HG02981 (cell line): Measurements from ENCODE around the gene ARL10.

Source experiments
- ATAC-seq: cut with Tn5 transposase; IDR thresholded peaks from one replicate; pipeline ENCODE4 v1.9.1; 2021; ENCODE audit warnings: mild to moderate bottlenecking, moderate library complexity; ENCODE audit not compliant: unreplicated experiment

Gene ARL10

DNA sequence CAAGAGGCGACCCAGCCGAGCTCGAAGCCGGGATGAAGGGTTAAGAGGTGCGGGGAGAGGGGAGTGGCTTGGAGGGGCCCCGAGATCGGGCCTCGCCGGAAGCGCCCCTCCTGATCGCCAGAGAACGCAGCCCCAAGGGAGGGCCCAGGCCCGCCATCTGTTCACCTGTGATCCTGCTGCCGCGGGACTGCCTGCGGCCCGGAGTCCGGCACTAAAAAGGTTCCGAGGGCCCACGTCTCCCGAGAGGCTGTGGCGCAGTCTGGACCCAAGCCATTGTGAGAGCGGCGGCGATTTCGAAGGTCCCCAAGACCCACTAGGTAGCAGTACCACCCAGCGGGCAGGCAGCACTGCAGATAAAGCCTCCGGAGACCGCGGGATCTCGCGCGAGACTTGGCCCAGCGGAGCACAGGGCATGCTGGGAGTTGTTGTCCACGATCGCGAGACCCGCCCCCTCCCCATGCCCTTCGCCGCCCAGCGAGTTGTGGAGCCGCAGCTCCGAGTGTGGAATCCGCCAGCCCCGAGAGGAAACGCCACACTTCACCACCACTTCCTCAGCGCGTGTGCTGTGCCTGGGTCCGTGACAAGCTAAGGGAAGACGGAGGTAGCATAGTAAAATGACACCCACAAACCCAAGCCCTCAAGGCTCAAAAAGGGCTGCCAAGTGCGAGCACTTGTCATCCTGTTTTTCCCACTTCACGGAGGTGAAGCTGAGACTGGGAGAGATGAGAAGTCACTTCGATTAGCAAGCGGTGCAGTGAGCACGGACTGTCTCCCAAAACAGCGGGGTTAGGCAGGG is 3.7 kb upstream of the ARL10 start, which contains the start of gene KIAA1191:
TSS of gene KIAA1191 (minus strand) at position 328 of the 796 bp plus-strand sequence. CDS start 2,256 bp downstream, outside the sequence.
- peak; percentile 86 for ATAC-seq

DNA sequence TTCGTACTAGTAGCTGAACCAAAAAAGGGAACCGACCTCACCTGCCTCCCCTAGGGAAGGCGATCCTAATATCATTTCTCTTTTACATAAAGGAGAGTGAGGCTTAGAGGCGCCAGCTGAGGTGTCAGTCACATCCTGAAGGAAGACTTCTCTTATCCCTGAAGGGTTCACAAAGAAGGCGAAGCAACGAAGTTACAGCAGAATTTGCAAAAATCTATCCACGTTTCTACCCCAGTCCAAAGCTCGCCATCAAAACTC is 3.1 kb upstream of the ARL10 start:
- peak; percentile 1 for ATAC-seq

DNA sequence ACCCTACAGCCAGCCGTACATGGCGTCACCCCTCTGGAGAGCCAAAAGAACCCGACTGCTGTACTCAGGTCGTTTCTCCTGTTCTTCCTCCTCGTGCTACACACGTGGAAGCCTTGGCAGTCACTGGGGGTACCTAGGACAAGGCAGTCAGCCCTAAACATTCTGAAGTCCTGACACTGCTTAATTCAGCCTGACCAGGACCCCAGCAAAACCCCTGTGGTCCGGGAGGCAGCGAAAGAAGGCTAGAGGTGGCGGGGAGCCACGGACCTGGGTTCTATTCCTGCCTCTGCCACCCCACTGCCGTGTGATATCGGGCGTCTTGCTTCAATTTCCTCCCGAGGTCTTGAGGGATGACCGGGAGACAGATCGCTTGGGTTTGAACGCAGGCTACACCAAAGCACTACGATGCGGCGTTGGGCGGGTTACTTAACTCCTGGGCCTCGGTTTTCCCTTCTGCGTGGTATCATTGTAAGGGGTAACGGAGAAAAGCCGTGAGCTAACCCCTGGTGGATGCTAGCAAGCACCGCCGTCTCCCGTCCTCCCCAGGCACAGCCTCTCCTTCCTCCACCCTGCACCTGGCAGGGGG is 429 bp upstream of the ARL10 start:
- no peak for ATAC-seq

DNA sequence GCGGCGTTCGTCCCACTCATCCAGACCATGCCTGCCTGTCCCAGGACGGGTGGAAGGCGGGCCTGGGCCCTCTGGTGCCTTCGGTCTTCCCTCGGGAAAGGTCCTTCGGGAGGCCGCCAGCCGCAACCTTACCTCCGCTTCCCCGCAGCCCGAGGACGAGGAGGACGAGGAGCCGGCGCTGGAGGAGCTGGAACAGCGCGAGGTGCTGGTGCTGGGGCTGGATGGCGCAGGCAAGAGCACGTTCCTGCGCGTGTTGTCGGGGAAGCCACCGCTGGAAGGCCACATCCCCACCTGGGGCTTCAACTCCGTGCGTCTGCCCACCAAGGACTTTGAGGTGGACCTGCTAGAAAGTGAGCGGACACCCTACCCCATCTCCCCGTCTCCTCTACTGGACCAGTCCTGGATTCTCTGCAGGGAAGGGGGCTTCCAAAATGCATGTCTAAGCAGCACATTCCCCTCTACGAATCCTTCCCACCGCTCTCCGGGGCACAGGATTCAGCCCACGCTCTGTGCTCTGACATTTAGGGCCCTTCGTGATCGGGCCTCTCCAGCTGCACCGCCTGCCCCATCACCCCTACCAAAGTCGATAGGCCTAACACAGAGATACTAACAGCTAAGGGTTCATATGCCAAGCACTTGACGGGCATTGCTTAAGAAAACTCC is 1.1 kb downstream of the ARL10 start:
- no peak for ATAC-seq

DNA sequence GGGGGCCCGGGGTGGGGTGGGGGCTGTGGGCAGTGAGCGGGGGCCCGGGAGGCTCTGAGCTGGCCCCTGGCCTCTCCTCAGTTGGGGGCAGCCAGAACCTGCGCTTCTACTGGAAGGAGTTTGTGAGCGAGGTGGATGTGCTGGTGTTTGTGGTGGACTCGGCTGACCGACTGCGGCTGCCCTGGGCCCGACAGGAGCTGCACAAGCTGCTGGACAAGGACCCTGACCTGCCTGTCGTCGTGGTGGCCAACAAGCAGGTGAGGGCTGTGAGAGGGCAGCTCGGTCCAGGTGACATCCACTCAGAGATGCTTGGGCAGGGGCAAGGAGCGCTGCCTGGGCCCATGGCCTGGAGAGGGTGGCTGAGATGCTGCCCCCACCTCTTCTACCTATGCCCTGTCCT is 3.4 kb downstream of the ARL10 start:
- ATAC-seq: no peak

DNA sequence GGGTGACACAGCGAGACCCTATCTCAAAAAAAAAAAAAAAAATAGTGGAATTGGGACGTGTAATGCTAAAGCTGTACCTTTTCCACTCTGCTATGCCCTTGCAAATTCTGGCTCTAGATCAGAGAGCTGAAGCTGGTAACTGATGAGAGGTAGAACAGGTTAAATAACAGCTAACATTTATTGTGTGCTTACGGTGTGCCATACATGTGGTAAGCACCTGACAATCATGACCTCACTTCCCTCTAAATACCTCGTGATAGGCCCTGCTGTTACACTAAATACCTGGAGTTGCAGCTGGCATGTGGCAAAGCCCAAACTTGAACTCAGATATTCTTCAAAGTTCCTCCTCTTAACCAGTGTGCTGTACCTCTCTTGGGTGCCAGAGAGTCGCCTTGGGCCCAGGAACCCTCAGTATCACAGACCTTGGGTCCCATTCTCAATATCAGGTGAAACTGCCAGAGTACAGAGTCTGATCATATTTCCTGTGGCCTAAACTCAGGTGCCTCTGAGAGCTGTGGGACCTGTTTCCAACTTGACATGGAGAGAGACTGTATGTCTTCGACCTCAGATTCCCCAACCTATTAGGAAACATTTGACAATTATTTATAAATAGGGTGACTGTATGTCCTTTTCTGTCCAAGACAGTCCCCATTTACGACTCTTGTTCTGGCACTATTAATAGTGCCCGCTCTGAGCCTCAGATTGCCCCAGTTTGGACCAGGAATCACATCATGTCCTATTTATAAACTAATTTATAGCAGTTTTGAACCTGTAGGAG is 4.8 kb downstream of the ARL10 start:
- no peak for ATAC-seq

DNA sequence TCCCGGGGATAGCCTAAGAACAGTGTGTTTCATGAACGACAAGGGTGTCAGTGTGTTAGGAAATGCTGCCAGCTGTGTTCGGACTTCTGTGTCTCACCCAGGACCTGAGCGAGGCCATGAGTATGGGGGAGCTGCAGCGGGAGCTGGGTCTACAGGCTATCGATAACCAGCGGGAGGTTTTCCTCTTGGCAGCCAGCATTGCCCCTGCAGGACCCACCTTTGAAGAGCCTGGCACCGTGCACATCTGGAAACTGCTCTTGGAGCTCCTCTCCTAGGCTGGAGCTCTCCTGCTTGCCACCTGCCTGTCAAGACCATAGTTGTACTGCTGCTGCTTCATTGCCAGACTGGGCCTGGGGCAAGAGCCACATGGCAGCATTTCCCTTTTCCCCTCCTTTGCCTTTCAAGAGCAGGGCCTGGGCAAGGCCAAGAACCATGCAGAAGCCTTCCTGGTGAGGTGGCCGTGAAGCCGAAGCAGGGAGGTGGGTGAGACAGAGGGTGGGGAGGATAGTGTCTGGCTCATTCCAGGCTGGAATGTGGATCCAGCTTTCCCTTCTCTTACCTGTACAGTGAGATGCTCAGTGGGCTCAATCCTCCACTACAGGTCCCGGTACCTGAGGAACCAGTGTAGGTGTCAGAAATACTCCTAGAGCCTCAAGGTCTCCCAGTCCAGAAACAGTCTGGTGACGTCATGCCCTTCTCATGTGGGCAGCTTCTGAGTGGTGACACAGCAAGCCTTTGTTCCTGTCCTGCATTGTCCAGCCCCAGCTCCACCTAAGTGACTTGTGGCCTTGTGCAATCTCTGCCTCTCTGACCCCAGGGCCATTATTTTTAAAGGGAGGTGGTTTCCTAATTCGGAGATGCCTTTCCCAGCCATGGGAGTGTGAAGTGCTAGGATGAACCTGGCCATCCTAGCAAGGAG is 6.6 kb downstream of the ARL10 start:
- no peak for ATAC-seq

DNA sequence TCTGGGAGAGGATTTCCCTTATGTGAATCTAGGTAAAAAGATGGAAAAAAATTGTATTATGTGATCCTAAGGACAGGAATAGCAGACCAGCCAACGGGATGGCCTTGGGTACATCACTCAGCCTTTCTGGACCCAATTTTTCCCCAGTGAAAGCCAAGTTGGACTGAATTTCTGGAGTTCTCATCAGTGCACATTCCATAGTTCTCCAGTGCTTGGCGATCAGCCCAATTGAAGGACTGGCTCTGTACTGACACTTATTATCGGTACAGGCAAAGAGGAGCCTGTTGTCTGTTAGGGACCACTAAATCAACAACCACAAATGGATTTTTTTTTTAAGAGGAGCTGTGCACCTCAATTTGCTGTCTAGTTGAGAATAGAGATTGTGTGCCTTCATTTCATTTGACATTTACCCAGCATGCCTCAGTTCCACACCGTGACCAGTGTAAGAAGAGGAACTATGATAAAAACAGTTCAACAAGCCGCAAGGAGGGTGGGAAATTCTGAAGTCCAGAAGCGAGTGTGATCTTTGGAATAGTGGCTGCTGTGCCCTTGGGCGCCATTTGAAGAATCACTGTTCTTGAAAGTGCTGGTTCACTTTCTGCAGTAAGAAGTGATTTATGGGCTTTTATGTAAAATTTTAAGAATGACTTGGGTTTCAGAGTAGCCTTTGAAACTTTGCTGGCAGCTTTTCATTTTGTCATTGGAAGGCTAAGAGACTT is 8.0 kb downstream of the ARL10 start:
- ATAC-seq: no peak

DNA sequence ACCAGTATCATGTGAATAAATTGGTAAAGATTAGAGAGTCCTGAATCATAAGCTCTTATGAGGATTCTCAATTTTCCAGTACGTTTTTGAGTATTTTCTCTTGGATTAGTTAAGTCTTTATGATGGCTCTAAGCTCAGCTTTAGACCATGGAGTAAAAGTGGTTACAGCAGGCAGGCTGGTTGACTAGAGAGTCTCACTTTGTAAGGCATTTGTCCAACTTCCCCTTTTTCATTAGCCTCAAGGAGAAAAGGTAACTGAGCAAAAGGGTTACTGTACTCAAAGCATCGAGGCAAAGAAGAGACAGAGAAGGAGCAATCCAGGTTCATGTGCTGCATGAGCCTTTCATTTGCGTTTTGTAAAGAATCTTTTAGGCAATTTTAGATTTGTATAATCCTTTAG is 14.6 kb downstream of the ARL10 start:
- peak; percentile 50 for ATAC-seq

DNA sequence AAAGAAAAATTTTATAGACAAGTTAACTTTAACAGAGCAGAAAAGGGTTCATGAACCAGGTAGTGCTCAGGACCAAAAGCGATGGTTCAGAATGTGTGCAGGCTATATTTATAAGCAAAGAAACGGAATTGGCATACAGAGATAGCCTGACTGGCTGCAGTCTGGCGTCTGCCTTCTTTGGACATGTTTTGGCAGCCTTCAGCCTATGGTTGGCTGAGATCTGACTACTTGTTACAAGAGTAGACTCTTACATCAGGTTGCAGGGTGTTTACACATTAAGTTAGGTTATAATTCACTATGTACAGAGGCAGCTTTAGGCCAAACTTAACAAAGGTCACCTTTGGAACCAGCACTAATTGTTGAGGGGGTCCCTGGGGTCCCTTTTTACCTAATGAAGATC is 16.1 kb downstream of the ARL10 start:
- no peak for ATAC-seq

DNA sequence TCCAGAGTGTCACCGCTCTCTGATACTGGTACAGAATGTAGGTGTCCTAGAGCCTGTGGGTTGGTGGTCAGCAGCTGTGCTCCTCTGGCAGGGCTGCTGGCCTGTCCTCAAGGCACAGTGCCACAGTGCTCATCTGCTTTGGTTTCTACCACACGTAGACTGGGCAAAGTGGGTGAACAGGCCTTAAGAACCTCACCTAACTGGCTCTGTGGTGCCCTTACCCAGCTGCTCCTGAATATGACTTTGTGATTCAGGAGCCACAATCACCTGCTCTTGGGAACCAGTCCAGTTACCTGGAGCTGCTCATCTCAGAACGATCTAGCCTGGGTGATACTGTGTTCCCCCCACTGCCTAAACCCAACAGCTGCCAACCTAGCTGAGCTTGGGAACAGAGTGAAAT is 16.7 kb downstream of the ARL10 start:
- ATAC-seq: no peak

DNA sequence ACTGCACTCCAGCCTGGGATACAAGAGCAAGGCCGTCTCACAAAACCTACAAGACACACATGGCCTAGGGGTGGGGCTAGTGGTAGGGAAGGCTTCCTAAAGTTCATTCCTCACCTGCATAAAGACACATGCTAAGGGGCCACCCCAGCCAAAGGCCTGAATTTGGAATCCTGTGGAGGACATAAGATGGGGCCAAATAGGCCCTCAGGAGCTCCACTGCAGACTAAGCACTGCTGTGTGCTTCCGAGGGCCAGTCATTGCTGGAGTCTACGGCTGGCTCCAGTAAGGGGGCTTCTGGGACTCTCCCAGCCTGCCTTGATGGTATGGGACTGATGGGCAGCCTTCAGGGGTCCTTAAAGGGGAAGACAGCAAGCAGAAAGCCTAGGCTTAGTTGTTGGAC is 17.4 kb downstream of the ARL10 start:
- no peak for ATAC-seq

DNA sequence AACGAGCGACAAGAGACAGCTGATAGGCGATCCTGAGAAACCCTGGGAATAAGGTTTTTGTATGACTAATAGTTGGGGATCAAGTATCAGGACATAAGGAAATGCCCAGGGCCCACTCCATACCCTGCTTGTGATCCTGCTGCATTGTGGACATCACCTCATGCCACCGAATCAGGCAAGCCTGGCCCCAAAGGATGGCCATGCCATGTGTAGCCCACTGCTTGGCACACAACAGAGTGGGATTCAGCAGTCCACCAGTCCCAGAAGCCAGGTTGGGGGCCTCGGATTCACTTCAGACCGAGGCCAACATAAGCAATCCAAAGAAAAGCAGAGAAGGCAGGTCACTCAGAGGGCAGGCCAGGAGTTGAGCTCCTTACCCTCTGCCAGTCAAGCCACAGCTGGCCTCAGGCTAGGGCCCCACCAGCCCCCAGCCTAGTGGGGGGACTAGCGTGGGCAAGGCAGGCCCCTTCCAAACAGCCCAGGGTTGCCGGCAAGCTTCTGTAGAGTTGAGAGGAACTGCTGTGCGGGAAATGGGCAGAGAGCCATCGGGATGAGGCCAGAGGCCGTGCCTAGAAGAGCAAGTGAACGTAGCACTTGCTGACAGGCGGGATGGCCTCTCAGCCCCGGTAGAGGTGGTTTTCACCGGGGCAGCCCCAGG is 18.1 kb downstream of the ARL10 start:
- no peak for ATAC-seq

DNA sequence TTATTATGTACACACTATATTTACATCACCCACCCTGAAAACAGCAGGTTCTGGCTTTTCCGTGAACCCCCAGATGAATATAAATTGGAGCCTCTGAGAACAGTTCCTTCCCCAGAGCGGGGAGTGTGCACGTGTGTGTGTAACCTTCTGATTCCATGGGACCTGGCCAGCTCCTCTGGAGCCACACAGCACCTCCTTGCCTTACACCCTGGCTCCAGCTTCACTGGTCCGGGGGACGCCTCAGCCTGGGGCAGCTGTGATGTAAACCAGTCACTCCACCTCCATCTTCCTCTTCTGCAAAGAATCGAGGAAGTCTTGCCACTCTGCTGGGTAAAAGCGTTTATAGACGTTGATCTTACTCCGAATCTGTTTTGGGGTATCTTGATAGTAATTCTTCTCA is 18.7 kb downstream of the ARL10 start:
- ATAC-seq: no peak

DNA sequence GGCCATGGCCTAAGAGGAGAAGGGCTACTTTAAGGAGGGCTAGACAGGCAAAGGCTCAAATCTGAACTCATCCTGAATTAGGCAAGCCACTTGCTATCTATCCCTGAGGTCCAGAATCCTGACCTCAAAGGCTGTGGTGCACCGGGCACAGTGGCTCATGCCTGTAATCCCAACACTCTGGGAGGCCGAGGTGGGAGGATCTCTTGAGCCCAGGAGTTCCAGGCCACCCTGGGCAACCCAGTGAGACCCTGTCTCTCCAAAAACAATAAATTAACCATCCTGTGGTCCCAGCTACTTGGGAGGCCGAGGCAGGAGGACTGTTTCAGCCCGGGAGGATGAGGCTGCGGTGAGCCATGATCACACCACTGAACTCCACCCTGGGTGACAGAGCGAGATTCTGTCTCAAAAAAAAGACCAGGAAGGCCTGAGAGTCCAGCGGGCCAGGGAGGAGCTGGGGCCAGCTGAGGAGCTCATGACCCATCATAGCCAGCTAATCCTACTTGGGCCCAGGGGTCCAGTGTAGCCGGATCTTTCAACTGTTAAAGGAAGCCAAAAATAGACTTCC is 19.2 kb downstream of the ARL10 start:
- ATAC-seq: no peak

DNA sequence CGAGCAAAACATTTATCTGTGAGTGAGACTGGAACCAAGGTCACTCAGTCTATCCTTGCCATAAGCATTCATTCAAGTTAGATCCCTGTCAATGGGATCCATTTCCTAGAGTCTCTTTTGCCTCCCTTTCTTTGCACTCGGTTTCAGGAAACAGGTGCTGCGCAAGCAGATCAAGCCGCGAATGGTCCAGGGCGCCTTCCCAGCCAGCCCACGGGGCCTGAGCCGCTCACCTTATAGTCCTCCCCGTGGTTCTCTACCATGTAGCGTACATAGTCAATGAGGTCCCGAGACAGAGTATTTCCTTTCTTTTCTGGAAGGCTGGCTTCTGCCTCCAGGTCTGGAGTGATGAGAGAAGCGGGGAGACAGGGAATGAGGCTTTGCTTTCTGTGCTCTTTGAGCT is 19.7 kb downstream of the ARL10 start:
- ATAC-seq: no peak

DNA sequence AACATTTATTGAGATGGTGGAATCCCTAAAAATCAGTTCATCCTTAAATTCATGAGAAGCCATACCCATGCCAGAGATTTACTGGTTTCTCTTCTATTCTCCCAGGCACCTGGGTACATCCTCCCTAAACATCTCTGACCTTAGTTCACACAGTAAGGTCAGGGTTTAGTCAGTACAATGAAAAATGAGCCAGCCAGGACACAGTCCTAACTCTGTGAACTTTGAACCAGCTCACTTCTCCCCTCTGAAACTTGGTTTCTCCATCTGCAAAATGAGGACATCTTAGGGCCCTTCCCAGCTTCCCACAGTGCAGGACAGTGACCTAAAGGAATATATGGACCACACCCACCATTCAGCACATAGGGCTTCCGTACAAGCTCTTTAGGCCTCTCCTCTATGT is 21.2 kb downstream of the ARL10 start:
- ATAC-seq: no peak

DNA sequence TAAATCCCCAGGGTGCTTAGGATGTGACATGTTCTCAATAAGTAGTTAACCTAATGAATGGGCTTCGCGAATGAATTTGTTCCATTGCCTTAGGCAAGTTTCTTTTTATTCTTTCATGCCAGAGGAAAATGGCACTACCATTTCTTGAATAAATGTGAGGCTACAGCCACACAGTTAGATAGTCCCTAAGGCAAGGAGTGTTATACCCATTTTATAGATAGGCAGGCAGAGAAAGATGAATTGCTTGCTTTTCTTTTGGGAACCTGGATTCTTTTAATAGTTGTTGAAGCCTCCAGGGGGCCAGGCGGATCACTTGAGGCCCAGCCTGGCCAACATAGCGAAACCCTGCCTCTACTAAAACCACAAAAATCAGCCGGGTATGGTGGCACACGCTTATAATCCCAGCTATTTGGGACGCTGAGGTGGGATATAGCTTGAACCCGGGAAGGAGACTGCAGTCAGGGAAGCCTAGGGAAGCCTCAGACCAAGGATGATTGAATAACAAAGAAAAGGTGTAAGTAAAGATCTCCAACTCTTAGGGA is 22.2 kb downstream of the ARL10 start:
- ATAC-seq: no peak

DNA sequence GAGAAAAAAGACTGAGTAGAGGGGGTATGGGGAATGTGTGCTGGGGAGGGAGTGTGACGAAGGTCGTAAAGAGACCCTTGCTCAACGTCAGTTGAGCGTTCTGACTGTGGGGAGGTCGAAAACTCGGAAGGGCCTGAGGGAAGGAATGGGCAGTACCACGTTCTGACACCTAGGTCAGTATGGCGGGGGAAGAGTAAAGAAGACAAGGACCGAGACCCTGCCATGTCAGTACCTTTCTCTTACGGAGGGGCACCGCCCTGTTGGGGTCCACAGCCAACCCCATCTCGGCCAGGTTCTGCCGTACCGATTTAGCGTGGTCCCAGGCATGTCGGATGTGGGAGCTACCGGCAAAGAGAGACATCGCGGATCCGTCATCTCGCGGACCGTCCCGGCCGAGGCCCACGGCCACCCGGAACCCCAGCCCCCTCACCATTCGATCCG is 22.7 kb downstream of the ARL10 start:
- ATAC-seq: no peak
